ENCODE results near the gene GSTA4.

The GSTA4 gene

DNA sequence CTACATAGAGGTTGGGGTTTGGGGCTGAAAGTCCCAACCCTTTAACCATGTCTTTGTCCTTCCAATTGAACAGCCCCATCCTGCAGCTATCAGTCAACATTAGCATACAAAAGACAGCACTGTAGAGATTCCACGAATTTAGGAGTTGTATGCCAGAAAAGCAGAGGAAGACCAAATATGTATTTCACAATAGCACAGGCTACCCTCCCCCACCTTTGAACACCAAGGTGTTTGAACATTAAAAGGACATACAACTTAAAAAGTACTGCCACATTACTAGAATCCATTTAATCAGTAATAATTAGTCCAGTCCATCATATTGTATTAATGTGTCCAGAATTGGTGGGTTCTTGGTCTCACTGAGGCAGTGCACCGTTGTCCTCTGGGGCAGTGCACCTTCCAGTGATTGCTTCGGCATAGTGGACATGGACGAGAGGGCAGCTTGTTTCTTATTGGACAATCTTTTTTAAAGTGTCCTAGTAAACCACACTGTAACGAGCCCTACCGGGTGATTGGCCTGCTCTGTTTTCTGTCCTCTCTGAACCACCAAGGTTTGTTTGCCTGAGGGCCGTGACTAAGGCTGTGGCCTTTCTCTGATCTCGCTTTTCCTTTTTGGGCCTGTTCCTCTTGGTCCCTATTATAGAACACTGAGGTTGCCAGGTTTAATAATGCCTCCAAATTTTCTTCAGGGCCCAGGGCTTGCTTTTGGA is 36.4 kb downstream of the GSTA4 start:
- Histone ChIP-seq H3K4me3 (ENCODE audit: low read depth, low read length) (no peak overlapping the region), H3K4me1 (ENCODE audit: control insufficient read depth, insufficient read depth, low read length) (no peaks in the 10 kb centered on the region), H3K36me3 (ENCODE audit: control insufficient read depth in 2 of 2, insufficient read depth in 1 of 2, low read length in 2 of 2) (no peaks in the 10 kb centered on the region), H3K27ac (ENCODE audit: extremely low read depth, low read depth, low read length) (no peak overlapping the region), H3K9me3 (ENCODE audit: control insufficient read depth, insufficient read depth, low read depth, low read length) (no peaks in the 10 kb centered on the region)
- TF ChIP-seq, protein P1, sequence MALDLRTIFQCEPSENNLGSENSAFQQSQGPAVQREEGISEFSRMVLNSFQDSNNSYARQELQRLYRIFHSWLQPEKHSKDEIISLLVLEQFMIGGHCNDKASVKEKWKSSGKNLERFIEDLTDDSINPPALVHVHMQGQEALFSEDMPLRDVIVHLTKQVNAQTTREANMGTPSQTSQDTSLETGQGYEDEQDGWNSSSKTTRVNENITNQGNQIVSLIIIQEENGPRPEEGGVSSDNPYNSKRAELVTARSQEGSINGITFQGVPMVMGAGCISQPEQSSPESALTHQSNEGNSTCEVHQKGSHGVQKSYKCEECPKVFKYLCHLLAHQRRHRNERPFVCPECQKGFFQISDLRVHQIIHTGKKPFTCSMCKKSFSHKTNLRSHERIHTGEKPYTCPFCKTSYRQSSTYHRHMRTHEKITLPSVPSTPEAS (tag by site-specific recombination; IDR thresholded peaks at IDR 0.05) = no peak
- no peak for TF ChIP-seq ZNF747 (tag by site-specific recombination; IDR thresholded peaks at IDR 0.05)
- POLR2A ChIA-PET = no interaction called here
- CTCF ChIA-PET = interaction anchor here (1.0 kb wide), 1 partner anchor 35 kb away, joined by 4 read pairs; no protein-coding TSS in a partner anchor

DNA sequence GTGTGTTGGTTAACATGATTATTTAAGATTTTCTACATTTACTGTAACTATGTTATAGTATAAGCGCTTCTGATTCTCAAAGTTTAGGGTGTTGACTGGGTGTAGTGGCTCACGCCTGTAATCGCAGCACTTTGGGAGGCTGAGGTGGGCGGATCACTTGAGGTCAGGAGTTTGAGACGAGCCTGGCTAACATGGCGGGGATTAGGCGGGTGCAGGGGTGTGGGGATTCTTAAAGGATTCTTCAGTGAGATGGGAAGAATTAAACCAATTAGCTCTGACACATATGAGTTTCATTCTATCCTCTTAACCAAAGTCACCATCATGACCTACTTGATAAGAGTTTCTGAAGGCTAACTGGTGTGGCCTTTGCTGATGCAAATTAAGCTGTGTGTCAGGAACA is 39.2 kb downstream of the GSTA4 start:
- Histone ChIP-seq H3K4me1 (ENCODE audit: control insufficient read depth, insufficient read depth, low read length) (no peaks in the 10 kb centered on the region), H3K36me3 (ENCODE audit: control insufficient read depth in 2 of 2, insufficient read depth in 1 of 2, low read length in 2 of 2) (no peaks in the 10 kb centered on the region), H3K27ac (ENCODE audit: extremely low read depth, low read depth, low read length) (no peak overlapping the region), H3K9me3 (ENCODE audit: control insufficient read depth, insufficient read depth, low read depth, low read length) (no peaks in the 10 kb centered on the region), H3K4me3 (ENCODE audit: low read depth, low read length) (no peak overlapping the region)
- CTCF ChIA-PET = interaction anchor here (0.6 kb wide), 1 partner anchor 1317 kb away, joined by 3 read pairs; no protein-coding TSS in a partner anchor
- TF ChIP-seq SP3 (tag by site-specific recombination; IDR thresholded peaks at IDR 0.05) = no peak
- no peak for TF ChIP-seq ZIC2 (tag by site-specific recombination; IDR thresholded peaks at IDR 0.05)
- no peak for TF ChIP-seq ZNF473 (tag by site-specific recombination; IDR thresholded peaks at IDR 0.05)
- TF ChIP-seq ZNF785 (tag by site-specific recombination; IDR thresholded peaks at IDR 0.05) = no peak
- POLR2A ChIA-PET = no interaction called here

DNA sequence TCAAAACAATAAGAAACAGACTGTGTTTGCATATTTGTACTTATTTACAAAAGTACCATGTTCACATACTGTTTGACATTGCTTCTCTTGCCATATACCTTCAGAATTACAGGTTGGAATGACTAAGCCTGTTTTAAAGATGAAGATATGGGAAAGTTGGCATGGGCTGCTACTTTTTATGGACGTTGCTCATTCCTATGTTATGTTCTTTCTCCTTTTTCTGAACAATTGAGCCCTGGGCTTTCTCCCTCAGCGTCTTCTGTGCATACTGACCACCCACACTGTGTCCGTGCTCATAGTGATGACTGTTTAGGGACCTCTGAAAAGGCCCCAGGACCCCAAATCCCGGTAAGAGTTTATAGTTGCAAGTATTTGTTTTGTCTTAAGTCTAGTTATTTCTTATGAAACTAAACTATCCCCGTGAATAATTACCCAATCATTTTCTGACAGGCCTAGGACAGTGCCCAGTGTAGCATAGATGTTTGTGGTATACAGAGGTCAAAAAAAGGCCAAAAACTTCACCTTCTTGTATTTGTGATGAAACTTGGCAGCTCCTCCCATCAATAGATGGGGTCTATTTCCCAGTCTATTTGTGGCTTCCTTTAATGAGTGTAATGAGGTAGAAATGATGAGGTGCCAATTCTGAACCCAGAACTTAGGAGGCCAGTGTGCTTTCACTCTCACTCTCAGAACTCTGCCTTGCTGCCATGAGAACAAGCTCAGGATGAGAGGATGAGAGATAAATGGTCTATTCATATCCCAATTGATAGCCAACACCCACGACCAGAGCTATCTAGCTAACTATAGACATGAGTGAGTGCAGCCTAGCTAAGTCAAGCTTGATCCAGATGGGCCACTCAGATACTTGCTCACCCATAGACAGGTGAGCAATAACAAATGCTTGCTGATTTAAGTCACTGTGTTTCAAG is 40.9 kb downstream of the GSTA4 start:
- ChIA-PET CTCF (interaction anchor here (0.5 kb wide), 1 partner anchor 50 kb away, joined by 3 read pairs; no protein-coding TSS in a partner anchor), POLR2A (no interaction called here)
- H3K4me3 ChIP-seq (ENCODE audit: low read depth, low read length) = no peak overlapping the region
- no peak overlapping the region for H3K27ac ChIP-seq (ENCODE audit: extremely low read depth, low read depth, low read length)
- no peaks in the 10 kb centered on the region for H3K36me3 ChIP-seq (ENCODE audit: control insufficient read depth in 2 of 2, insufficient read depth in 1 of 2, low read length in 2 of 2)
- H3K9me3 ChIP-seq (ENCODE audit: control insufficient read depth, insufficient read depth, low read depth, low read length) = no peaks in the 10 kb centered on the region
- no peaks in the 10 kb centered on the region for H3K4me1 ChIP-seq (ENCODE audit: control insufficient read depth, insufficient read depth, low read length)
- TF ChIP-seq ZNF394 (tag by site-specific recombination; IDR thresholded peaks at IDR 0.05; ENCODE audit: borderline replicate concordance) (no peak), ZNF138 (tag by site-specific recombination; IDR thresholded peaks at IDR 0.05; ENCODE audit: borderline replicate concordance) (no peak), ZIC2 (tag by site-specific recombination; IDR thresholded peaks at IDR 0.05) (no peak), ZNF184 (tag by site-specific recombination; IDR thresholded peaks at IDR 0.05) (no peak), ZNF174 (tag by site-specific recombination; IDR thresholded peaks at IDR 0.05) (no peak), ZNF621 (tag by site-specific recombination; IDR thresholded peaks at IDR 0.05) (no peak), ZEB2 (tag by site-specific recombination; IDR thresholded peaks at IDR 0.05) (no peak), ZNF76 (tag by site-specific recombination; IDR thresholded peaks at IDR 0.05; ENCODE audit: borderline replicate concordance, low read depth) (no peak), PRDM1 (tag by site-specific recombination; IDR thresholded peaks at IDR 0.05) (no peak), ZNF664 (tag by site-specific recombination; IDR thresholded peaks at IDR 0.05) (no peak)
- TF ChIP-seq, protein P2, sequence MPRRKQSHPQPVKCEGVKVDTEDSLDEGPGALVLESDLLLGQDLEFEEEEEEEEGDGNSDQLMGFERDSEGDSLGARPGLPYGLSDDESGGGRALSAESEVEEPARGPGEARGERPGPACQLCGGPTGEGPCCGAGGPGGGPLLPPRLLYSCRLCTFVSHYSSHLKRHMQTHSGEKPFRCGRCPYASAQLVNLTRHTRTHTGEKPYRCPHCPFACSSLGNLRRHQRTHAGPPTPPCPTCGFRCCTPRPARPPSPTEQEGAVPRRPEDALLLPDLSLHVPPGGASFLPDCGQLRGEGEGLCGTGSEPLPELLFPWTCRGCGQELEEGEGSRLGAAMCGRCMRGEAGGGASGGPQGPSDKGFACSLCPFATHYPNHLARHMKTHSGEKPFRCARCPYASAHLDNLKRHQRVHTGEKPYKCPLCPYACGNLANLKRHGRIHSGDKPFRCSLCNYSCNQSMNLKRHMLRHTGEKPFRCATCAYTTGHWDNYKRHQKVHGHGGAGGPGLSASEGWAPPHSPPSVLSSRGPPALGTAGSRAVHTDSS (tag by site-specific recombination; IDR thresholded peaks at IDR 0.05) = no peak
- TF ChIP-seq, protein P3, sequence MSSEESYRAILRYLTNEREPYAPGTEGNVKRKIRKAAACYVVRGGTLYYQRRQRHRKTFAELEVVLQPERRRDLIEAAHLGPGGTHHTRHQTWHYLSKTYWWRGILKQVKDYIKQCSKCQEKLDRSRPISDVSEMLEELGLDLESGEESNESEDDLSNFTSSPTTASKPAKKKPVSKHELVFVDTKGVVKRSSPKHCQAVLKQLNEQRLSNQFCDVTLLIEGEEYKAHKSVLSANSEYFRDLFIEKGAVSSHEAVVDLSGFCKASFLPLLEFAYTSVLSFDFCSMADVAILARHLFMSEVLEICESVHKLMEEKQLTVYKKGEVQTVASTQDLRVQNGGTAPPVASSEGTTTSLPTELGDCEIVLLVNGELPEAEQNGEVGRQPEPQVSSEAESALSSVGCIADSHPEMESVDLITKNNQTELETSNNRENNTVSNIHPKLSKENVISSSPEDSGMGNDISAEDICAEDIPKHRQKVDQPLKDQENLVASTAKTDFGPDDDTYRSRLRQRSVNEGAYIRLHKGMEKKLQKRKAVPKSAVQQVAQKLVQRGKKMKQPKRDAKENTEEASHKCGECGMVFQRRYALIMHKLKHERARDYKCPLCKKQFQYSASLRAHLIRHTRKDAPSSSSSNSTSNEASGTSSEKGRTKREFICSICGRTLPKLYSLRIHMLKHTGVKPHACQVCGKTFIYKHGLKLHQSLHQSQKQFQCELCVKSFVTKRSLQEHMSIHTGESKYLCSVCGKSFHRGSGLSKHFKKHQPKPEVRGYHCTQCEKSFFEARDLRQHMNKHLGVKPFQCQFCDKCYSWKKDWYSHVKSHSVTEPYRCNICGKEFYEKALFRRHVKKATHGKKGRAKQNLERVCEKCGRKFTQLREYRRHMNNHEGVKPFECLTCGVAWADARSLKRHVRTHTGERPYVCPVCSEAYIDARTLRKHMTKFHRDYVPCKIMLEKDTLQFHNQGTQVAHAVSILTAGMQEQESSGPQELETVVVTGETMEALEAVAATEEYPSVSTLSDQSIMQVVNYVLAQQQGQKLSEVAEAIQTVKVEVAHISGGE (tag by site-specific recombination; conservative IDR thresholded peaks at IDR 0.05; ENCODE audit: low read depth) = no peak
- TF ChIP-seq, protein P4, sequence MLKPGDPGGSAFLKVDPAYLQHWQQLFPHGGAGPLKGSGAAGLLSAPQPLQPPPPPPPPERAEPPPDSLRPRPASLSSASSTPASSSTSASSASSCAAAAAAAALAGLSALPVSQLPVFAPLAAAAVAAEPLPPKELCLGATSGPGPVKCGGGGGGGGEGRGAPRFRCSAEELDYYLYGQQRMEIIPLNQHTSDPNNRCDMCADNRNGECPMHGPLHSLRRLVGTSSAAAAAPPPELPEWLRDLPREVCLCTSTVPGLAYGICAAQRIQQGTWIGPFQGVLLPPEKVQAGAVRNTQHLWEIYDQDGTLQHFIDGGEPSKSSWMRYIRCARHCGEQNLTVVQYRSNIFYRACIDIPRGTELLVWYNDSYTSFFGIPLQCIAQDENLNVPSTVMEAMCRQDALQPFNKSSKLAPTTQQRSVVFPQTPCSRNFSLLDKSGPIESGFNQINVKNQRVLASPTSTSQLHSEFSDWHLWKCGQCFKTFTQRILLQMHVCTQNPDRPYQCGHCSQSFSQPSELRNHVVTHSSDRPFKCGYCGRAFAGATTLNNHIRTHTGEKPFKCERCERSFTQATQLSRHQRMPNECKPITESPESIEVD (tag by site-specific recombination; IDR thresholded peaks at IDR 0.05) = no peak
- TF ChIP-seq, protein P5, sequence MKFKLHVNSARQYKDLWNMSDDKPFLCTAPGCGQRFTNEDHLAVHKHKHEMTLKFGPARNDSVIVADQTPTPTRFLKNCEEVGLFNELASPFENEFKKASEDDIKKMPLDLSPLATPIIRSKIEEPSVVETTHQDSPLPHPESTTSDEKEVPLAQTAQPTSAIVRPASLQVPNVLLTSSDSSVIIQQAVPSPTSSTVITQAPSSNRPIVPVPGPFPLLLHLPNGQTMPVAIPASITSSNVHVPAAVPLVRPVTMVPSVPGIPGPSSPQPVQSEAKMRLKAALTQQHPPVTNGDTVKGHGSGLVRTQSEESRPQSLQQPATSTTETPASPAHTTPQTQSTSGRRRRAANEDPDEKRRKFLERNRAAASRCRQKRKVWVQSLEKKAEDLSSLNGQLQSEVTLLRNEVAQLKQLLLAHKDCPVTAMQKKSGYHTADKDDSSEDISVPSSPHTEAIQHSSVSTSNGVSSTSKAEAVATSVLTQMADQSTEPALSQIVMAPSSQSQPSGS (tag by site-specific recombination; IDR thresholded peaks at IDR 0.05; ENCODE audit: low read depth) = no peak
